K562 (cell line): Measurements from ENCODE around the gene FAM227A. TPM values are rescaled to one million over a fixed set of nuclear protein-coding genes. Genes with fewer than 3 reads are reported as not detected.

Experiments used
- CREM ChIP-seq: IDR thresholded peaks from 2 replicates; pipeline ENCODE4 v1.6.1; 2014; ENCODE audit warnings: antibody characterized with exemption, low read depth
- ELF4 ChIP-seq: fragments of 450-650 bp; formaldehyde crosslinking; IDR thresholded peaks from 2 replicates; pipeline ENCODE4 v1.4.0; 2022; ENCODE audit warnings: missing genetic modification characterization
- ESRRA ChIP-seq: fragments of 450-650 bp; IDR thresholded peaks from 2 replicates; pipeline ENCODE4 v1.6.1; 2014; ENCODE audit warnings: low read depth, mild to moderate bottlenecking, moderate library complexity, borderline replicate concordance
- HDAC2 ChIP-seq: fragments of 450-650 bp; IDR thresholded peaks from 2 replicates; pipeline ENCODE4 v1.6.1; 2016; ENCODE audit warnings: mild to moderate bottlenecking
- MGA ChIP-seq: fragments of 450-650 bp; IDR thresholded peaks from 2 replicates; pipeline ENCODE4 v1.6.1; 2016; ENCODE audit warnings: mild to moderate bottlenecking, moderate library complexity
- POLR2AphosphoS5 ChIP-seq: IDR thresholded peaks from 2 replicates; pipeline ENCODE4 v1.6.1; 2011; ENCODE audit warnings: mild to moderate bottlenecking, low read depth, low read length, moderate library complexity; ENCODE audit not compliant: control insufficient read depth, insufficient read depth
- RAD51 ChIP-seq: fragments of 450-650 bp; IDR thresholded peaks from 2 replicates; pipeline ENCODE4 v1.7.1; 2016; ENCODE audit warnings: low read depth, mild to moderate bottlenecking, borderline replicate concordance
- RB1 ChIP-seq: fragments of 450-650 bp; IDR thresholded peaks from 2 replicates; pipeline ENCODE4 v1.6.1; 2017; ENCODE audit warnings: low read depth, mild to moderate bottlenecking
- ZNF263 ChIP-seq: sonication (generic); formaldehyde crosslinking; IDR thresholded peaks from 2 replicates; pipeline ENCODE4 v1.8.0; 2022; ENCODE audit warnings: mild to moderate bottlenecking, missing genetic modification reagents, borderline replicate concordance
- ZNF592 ChIP-seq: fragments of 450-650 bp; IDR thresholded peaks from 2 replicates; pipeline ENCODE4 v1.6.1; 2017; ENCODE audit warnings: antibody characterized with exemption, mild to moderate bottlenecking
- polyA plus RNA-seq, 8 experiments: library from polyadenylated mRNA; depleted of rRNA in 4 of 8; stranded (reverse) in 5 of 8; unstranded in 3 of 8; fragments of >200 nt; fragmentation: Nextera tagmentation in 2 of 8; fragmentation: Illumina TruSeq in 1 of 8; extraction: Ambion mirVana in 2 of 8; extraction: Trizol in 1 of 8; gene quantifications; 2 replicates each; pipeline versions ENCODE4 v1.2.1 to v1.2.3, GENCODE V29; 2011 to 2014; ENCODE audit warnings: inconsistent platforms in 1 of 8, missing spikeins in 1 of 8
- total RNA-seq, 7 experiments: library from RNA; depleted of rRNA in 6 of 7; stranded (reverse); fragments of >200 nt in 6 of 7; fragmentation: Illumina TruSeq in 2 of 7; extraction: Trizol in 2 of 7; gene quantifications; 2 replicates each; pipeline versions ENCODE4 v1.2.1 to v1.2.3, GENCODE V29; 2011 to 2021; ENCODE audit warnings: low replicate concordance in 1 of 7

FAM227A gene
- total and polyA plus RNA-seq, 9 of the 15 experiments (the other 6 are each of a cell fraction or from before 2014, with no cell fraction given): 0.10 to 2.2 (median 0.83) TPM

GRCh38 chr22:38569972-38570778, 86.0 kb downstream of the FAM227A start, which contains the start of gene DMC1 (continued):
- TF ChIP-seq ZNF592 (0 out of 2 replicates have a peak, but pooled peaks have one; percentile 31), MGA (peak; percentile 68; the same call in 1 of the 2 replicates), HDAC2 (0 out of 2 replicates have a peak, but pooled peaks have one; percentile 32), CREM (peak; percentile 82), RB1 (peak; percentile 80; the same call in 1 of the 2 replicates), ELF4 (CRISPR knock-in tag) (no peak), POLR2AphosphoS5 (peak; percentile 75), RAD51 (no peak), ESRRA (peak; percentile 25; the same call in 1 of the 2 replicates), ZNF263 (CRISPR knock-in tag) (peak; percentile 94)
